GM12873 (cell line): ENCODE measurements around the gene KCNG4.

Experiments
- CTCF ChIP-seq: IDR thresholded peaks from 2 replicates; pipeline ENCODE4 v1.5.1; 2012; ENCODE audit warnings: low read depth, mild to moderate bottlenecking, moderate library complexity, low read length, control low read depth; ENCODE audit not compliant: insufficient read depth; ENCODE audit errors: missing control alignments

KCNG4 gene

GRCh38 chr16:84266451-84266850 is 26.6 kb upstream of the KCNG4 start:
- no peak for TF ChIP-seq CTCF

- no peak for TF ChIP-seq CTCF
These were observed 23.1 kb upstream of the KCNG4 start for GRCh38 chr16:84262939-84263338.

- no peak for TF ChIP-seq CTCF
These were observed 22.2 kb upstream of the KCNG4 start for GRCh38 chr16:84262031-84262430.

GRCh38 chr16:84260766-84261554 is 21.1 kb upstream of the KCNG4 start:
- no peak for TF ChIP-seq CTCF

GRCh38 chr16:84259691-84260090 is 19.9 kb upstream of the KCNG4 start:
- TF ChIP-seq CTCF, result no peak

- TF ChIP-seq CTCF, result no peak
These were observed 18.5 kb upstream of the KCNG4 start for GRCh38 chr16:84258266-84258665.

GRCh38 chr16:84255050-84255810 is 15.4 kb upstream of the KCNG4 start:
- TF ChIP-seq CTCF, result no peak
